Loucy (cell line): ENCODE data around the gene MYO1F.

Experiments
- CTCF ChIP-seq: fragments of 200-600 bp; sonication (generic); conservative IDR thresholded peaks from 2 replicates; pipeline ENCODE4 v1.5.1; 2014; ENCODE audit warnings: mild to moderate bottlenecking, antibody characterized with exemption, low read length
- EZH2phosphoT487 ChIP-seq: fragments of 200-600 bp; IDR thresholded peaks from 2 replicates; pipeline ENCODE4 v1.6.1; 2018; ENCODE audit warnings: antibody characterized with exemption, mild to moderate bottlenecking, moderate library complexity, borderline replicate concordance

GRCh38 chr19:8585894-8586750, 8.9 kb upstream of the MYO1F start:
- TF ChIP-seq CTCF (peak; percentile 71), EZH2phosphoT487 (no peak)
